NCI-H82 treated with DMSO at 0.1 percent for 48 hours (cell line): ENCODE measurements around the gene SCART1.
"Not testable (repeated sequence)": the region's sequence is repeated elsewhere in the genome, so short reads cannot be mapped to it uniquely, and the experiment has no call there.

Experiments used
- DNase-seq: peaks from one replicate; lab custom pipeline; 2025; ENCODE audit not compliant: unreplicated experiment; lab: John Stamatoyannopoulos, UW

The SCART1 gene

GRCh38 chr10:133469205-133469604 lies 15.5 kb downstream of the SCART1 start:
- not testable (repeated sequence) for DNase-seq

DNA sequence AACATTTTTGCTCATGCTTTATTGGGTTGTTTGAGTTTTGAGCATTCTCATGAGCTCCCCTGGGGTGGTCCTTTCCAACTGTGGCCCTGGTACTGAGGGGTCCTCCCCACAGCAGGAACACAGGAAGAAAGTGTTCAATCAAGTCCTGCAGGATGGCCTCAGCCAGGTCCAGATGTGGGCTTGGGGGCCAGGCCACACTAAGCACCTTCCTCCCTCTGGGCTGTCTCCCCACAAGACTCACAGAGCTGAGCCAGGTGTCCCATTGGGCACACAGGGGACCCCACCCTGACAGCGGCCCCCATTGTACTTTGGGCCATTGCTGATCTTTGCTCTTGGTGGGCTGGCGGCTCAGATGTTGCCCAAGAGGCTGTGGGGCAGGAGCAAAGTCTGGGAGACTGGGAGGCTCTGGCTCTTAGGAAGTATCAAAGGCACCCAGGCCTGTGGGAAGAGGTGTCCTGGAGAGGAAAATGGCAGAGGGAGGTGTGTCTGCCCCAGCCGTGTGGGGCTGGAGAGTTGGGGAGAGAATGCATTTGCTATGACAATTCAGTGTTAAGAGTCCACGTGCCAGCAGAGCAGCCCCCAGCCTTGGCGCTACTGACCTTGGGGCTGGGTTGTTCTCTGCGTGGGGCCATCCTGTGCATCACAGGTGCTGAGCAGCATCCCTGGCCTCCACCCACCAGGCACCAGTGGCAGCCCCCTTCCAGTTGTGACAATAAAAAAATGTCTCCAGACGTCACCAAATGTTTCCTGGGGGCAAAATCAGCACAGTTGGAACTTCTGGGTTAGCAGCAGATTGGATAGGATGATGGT lies 17.8 kb downstream of the SCART1 start:
- DNase-seq, result no peak

- DNase-seq, result no peak
These were observed 19.5 kb downstream of the SCART1 start for GRCh38 chr10:133473270-133473669.

DNA sequence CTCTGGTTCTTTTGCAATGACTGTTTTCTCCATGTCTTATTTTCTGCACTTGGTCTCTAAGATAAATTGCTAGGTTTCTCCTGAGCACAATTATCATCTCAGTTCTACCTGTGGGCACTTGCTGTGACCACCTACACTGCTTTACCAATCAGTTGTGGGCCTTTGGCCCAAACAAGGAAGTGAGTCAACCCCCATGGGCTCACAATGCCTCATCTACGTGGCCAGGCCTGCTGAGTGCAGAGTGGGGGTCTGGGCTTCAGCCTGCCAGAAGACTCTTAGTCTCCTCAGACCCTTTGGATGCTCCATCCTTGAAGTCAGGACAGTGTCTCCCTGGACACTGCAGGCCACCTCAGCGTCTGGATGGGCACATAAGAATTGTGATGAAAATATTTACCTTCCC lies 20.3 kb downstream of the SCART1 start:
- no peak for DNase-seq

- no peak for DNase-seq
These were observed 21.1 kb downstream of the SCART1 start for GRCh38 chr10:133474665-133475424.

DNA sequence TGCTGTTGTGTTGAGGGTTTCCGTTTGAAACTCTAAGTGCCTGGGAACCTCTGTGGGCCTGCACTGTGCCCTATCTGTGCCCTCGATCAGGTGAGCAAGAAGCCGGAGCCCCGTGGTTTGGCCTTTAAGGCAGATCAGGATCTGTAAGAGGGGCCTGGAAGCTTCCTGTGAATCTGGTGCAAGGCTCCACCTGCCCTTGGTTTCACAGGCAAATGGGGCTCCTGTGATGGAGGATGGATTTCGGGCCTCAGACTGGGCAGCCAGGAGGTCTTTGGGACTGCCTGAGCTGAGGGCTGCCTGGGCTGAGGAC lies 21.6 kb downstream of the SCART1 start:
- no peak for DNase-seq

DNA sequence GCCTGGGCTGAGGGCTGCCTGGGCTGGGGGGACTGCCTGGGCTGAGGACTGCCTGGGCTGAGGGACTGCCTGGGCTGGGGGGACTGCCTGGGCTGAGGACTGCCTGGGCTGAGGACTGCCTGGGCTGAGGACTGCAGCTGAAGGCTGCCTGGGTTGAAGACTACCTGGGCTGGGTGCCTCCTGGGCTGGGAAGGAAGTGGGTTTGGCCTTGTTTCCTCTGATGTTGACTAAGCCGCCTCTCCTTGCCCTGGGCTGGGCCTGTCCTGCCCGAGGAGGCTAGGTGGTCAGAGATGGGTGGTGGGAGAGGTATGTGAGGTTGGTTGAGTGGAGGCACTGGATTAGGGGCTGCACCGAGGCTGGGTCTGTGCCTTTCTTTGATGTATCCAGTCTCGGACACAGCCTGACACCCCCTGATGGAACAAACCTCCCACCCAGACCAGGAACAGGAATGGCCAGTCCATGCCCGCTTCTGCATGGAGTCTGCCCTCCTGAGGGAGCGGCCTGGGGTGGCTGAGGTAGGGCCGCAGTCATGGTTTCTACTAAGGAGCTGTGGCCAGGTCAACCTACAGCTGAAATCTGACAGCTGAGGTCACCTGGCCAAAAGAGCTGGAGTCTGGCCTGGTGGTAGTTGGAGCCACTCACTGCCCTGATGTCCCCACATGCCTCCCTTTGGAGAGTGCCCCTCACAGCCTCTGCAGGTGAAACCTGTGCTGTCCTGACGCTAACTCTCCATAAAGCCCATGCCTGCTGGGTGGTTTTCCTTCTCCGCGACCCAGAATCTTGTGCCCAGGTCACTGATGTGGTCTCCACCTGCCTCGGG lies 22.3 kb downstream of the SCART1 start:
- DNase-seq, result no peak

GRCh38 chr10:133476641-133476990 lies 22.9 kb downstream of the SCART1 start:
- DNase-seq, result no peak

- DNase-seq, result no peak
These were observed 27.4 kb downstream of the SCART1 start for GRCh38 chr10:133481086-133481643.

DNA sequence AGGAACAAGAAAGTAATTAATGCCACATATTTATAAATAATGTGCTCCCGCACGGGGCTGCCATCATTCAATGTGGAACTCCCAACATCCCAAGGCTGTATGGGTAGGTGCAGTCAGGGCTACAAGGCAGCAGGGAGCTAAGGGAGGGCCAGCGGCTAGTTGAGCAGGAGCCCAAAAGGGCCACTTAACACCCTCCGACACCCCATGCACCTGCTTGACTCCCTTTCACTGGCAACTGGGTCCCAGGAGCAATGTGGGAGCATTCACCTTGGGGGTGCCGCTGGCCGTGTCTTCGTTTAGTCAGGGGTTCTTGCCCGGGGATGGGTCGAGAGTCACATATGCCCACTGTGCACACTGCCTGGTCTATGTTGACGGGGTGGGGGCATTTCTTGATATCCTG lies 27.9 kb downstream of the SCART1 start:
- no peak for DNase-seq

GRCh38 chr10:133484818-133485217 lies 31.1 kb downstream of the SCART1 start:
- no peak for DNase-seq

- no peak for DNase-seq
These were observed 33.3 kb downstream of the SCART1 start for GRCh38 chr10:133487085-133487484.

- no peak for DNase-seq
These were observed 34.6 kb downstream of the SCART1 start for GRCh38 chr10:133488354-133488753.

DNA sequence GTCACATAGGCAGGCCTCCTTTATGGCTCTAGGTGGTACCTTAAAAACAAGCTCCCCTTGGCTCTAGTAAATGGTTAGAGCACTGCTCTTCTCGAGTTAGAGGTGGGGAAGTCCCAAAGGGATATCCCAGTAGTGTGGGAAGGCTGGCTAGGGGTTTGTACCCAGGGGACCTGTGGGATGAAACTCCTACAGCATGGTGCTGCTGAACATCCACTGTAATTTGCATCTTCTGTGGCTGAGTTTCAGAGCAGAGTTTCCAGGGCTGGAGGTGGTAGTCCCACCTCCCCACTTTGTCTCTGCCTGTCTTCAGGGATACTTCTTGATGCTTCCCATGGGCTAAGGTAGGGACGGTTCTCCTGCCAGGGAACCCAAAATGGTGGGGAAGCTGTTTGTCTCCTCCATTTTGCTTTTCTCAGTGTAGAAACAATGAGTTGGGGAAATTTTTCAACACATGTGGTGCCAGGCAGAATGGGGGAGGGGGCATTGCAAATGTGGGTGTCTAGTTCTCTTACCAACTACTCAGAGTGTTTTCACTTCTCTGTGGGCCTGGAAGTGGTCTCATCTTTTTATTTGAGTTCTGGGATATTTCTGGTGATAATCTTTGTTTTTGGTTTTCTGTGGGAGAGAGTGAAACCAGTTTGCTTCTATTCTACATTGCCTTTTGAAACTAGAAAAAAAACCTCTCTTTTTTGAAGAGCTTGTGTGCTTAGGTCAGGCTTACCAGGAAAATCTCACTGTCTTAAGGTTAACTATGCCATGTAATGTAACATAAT lies 36.3 kb downstream of the SCART1 start:
- no peak for DNase-seq

- DNase-seq, result not testable (repeated sequence)
These were observed 39.8 kb downstream of the SCART1 start for GRCh38 chr10:133493562-133493961.

- not testable (repeated sequence) for DNase-seq
These were observed 43.6 kb downstream of the SCART1 start for GRCh38 chr10:133497363-133497762.

GRCh38 chr10:133499176-133499575 lies 45.4 kb downstream of the SCART1 start:
- DNase-seq, result not testable (repeated sequence)

GRCh38 chr10:133500897-133501296 lies 47.2 kb downstream of the SCART1 start:
- not testable (repeated sequence) for DNase-seq

- DNase-seq, result no peak
These were observed 56.0 kb downstream of the SCART1 start for GRCh38 chr10:133509700-133510099.

DNA sequence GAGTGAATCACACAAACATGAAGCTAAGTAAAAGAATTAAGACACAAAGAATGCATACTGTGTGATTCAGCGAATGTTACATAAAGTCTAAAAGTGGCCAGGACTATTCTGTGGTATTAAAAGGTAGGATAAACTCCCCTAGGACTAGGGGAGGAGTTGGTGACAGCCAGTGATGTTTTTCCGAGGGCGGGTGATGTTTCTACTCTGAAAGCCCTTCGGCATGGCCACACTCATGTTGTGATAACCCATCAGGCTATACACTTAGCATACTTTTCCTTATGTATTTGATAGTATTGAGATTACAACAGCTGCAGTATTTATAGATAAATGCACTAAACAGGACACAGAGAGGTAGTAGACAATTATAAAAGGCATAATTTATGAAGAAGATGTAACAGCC lies 57.7 kb downstream of the SCART1 start:
- DNase-seq, result no peak
